Measurements from ENCODE around the gene GPRIN1.

DNA sequence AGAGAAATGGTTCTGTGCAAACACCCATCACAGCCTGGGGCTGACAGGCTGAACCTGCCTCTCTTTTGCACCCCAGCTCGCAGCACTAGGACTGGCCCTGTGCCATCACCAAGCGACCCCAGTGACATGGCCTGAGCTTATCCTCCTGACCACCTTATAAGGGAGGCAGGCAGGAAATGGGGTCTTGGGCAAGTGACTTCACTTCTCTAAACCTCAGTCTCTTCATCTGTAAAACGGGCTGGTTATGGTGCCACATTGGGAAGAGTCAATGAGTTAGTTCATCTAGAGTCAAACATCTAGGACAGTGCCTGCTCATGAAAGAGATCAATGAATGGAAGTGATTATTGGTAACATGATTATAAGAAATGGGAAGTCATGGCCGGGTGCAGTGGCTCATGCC is 14.2 kb upstream of the GPRIN1 start:
- TF ChIP-seq, protein P1, sequence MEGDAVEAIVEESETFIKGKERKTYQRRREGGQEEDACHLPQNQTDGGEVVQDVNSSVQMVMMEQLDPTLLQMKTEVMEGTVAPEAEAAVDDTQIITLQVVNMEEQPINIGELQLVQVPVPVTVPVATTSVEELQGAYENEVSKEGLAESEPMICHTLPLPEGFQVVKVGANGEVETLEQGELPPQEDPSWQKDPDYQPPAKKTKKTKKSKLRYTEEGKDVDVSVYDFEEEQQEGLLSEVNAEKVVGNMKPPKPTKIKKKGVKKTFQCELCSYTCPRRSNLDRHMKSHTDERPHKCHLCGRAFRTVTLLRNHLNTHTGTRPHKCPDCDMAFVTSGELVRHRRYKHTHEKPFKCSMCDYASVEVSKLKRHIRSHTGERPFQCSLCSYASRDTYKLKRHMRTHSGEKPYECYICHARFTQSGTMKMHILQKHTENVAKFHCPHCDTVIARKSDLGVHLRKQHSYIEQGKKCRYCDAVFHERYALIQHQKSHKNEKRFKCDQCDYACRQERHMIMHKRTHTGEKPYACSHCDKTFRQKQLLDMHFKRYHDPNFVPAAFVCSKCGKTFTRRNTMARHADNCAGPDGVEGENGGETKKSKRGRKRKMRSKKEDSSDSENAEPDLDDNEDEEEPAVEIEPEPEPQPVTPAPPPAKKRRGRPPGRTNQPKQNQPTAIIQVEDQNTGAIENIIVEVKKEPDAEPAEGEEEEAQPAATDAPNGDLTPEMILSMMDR (IDR thresholded peaks at IDR 0.05), result no peak
- TF ChIP-seq POLR2AphosphoS5 (IDR thresholded peaks at IDR 0.05), result no peak
- TF ChIP-seq POLR2A (IDR thresholded peaks at IDR 0.05), result no peak

All from breast epithelium (tissue), 3 donors.